HG02571 (cell line): ENCODE results near the gene SCN3A.

Source experiments
- ATAC-seq: cut with Tn5 transposase; IDR thresholded peaks from one replicate; pipeline ENCODE4 v1.9.1; 2021; ENCODE audit warnings: mild to moderate bottlenecking, moderate library complexity; ENCODE audit not compliant: unreplicated experiment

SCN3A gene

GRCh38 chr2:165058476-165059265 is 145.2 kb downstream of the SCN3A start:
- no peak for ATAC-seq

GRCh38 chr2:165057931-165058330 is 145.9 kb downstream of the SCN3A start:
- no peak for ATAC-seq

- no peak for ATAC-seq
Observed at GRCh38 chr2:165057308-165057707, 146.5 kb downstream of the SCN3A start.

- no peak for ATAC-seq
Observed at GRCh38 chr2:165056564-165056963, 147.3 kb downstream of the SCN3A start.

GRCh38 chr2:165055082-165055851 is 148.6 kb downstream of the SCN3A start:
- ATAC-seq, result no peak

GRCh38 chr2:165054652-165055051 is 149.2 kb downstream of the SCN3A start:
- no peak for ATAC-seq

- no peak for ATAC-seq
Observed at GRCh38 chr2:165044505-165045303, 159.1 kb downstream of the SCN3A start.
